HEK293 (cell line): ENCODE results near the gene DEDD2.

Experiments
- AEBP2 ChIP-seq: fragments of 450-650 bp; formaldehyde crosslinking; IDR thresholded peaks from 2 replicates; pipeline ENCODE4 v1.5.1; 2016; ENCODE audit warnings: missing biosample characterization, missing genetic modification characterization, borderline replicate concordance
- GLIS1 ChIP-seq: fragments of 450-650 bp; formaldehyde crosslinking; IDR thresholded peaks from 2 replicates; pipeline ENCODE4 v1.5.1; 2016; ENCODE audit warnings: missing biosample characterization, missing genetic modification characterization
- KLF9 ChIP-seq: fragments of 450-650 bp; formaldehyde crosslinking; IDR thresholded peaks from 2 replicates; pipeline ENCODE4 v1.5.1; 2016; ENCODE audit warnings: missing biosample characterization, missing genetic modification characterization, low read depth
- SCRT2 ChIP-seq: fragments of 450-650 bp; formaldehyde crosslinking; IDR thresholded peaks from 2 replicates; pipeline ENCODE4 v1.5.1; 2016; ENCODE audit warnings: missing biosample characterization, missing genetic modification characterization
- SP3 ChIP-seq: fragments of 450-650 bp; formaldehyde crosslinking; IDR thresholded peaks from 2 replicates; pipeline ENCODE4 v1.5.1; 2016; ENCODE audit warnings: missing biosample characterization, missing genetic modification characterization
- TRIM28 ChIP-seq: IDR thresholded peaks from 2 replicates; pipeline ENCODE4 v1.6.1; 2011; ENCODE audit warnings: low read length, control low read depth, borderline replicate concordance
- ZEB2 ChIP-seq: fragments of 450-650 bp; formaldehyde crosslinking; IDR thresholded peaks from 2 replicates; pipeline ENCODE4 v1.5.1; 2016; ENCODE audit warnings: missing biosample characterization, missing genetic modification characterization
- ZNF140 ChIP-seq: fragments of 450-650 bp; formaldehyde crosslinking; IDR thresholded peaks from 2 replicates; pipeline ENCODE4 v1.5.1; 2016; ENCODE audit warnings: missing biosample characterization, missing genetic modification characterization
- ZNF211 ChIP-seq: fragments of 450-650 bp; formaldehyde crosslinking; IDR thresholded peaks from 2 replicates; pipeline ENCODE4 v1.5.1; 2016; ENCODE audit warnings: low read depth, missing biosample characterization, missing genetic modification characterization
- ZNF223 ChIP-seq: fragments of 450-650 bp; formaldehyde crosslinking; IDR thresholded peaks from 2 replicates; pipeline ENCODE4 v1.5.1; 2016; ENCODE audit warnings: missing biosample characterization, missing genetic modification characterization
- ZNF280D ChIP-seq: fragments of 450-650 bp; formaldehyde crosslinking; IDR thresholded peaks from 2 replicates; pipeline ENCODE4 v1.5.1; 2016; ENCODE audit warnings: missing biosample characterization, missing genetic modification characterization
- ZNF398 ChIP-seq: fragments of 450-650 bp; formaldehyde crosslinking; IDR thresholded peaks from 2 replicates; pipeline ENCODE4 v1.5.1; 2017; ENCODE audit warnings: missing biosample characterization, missing genetic modification characterization
- ZNF549 ChIP-seq: fragments of 450-650 bp; IDR thresholded peaks from 2 replicates; pipeline ENCODE4 v1.5.1; 2018; ENCODE audit warnings: missing biosample characterization, missing genetic modification characterization, mild to moderate bottlenecking, inconsistent platforms, moderate library complexity
- ZNF580 ChIP-seq: fragments of 450-650 bp; formaldehyde crosslinking; IDR thresholded peaks from 2 replicates; pipeline ENCODE4 v1.5.1; 2016; ENCODE audit warnings: missing biosample characterization, missing genetic modification characterization
- ZNF660 ChIP-seq: fragments of 450-650 bp; IDR thresholded peaks from 2 replicates; pipeline ENCODE4 v1.5.1; 2018; ENCODE audit warnings: missing biosample characterization, mild to moderate bottlenecking, missing genetic modification characterization
- ZNF701 ChIP-seq: fragments of 450-650 bp; formaldehyde crosslinking; IDR thresholded peaks from 2 replicates; pipeline ENCODE4 v1.5.1; 2016; ENCODE audit warnings: missing biosample characterization, missing genetic modification characterization
- ZSCAN30 ChIP-seq: fragments of 450-650 bp; IDR thresholded peaks from 2 replicates; pipeline ENCODE4 v1.5.1; 2018; ENCODE audit warnings: missing biosample characterization, mild to moderate bottlenecking, missing genetic modification characterization, moderate library complexity
- ZSCAN4 ChIP-seq: fragments of 450-650 bp; formaldehyde crosslinking; IDR thresholded peaks from 2 replicates; pipeline ENCODE4 v1.5.1; 2017; ENCODE audit warnings: missing biosample characterization, missing genetic modification characterization
- TF ChIP-seq, protein P1 (sequence below): fragments of 450-650 bp; formaldehyde crosslinking; IDR thresholded peaks from 2 replicates; pipeline ENCODE4 v1.5.1; 2016; ENCODE audit warnings: missing biosample characterization, missing genetic modification characterization
- TF ChIP-seq, protein P2 (sequence below): fragments of 450-650 bp; formaldehyde crosslinking; IDR thresholded peaks from 2 replicates; pipeline ENCODE4 v1.5.1; 2016; ENCODE audit warnings: missing biosample characterization, missing genetic modification characterization, low read depth
- TF ChIP-seq, protein P3 (sequence below): fragments of 450-650 bp; formaldehyde crosslinking; IDR thresholded peaks from 2 replicates; pipeline ENCODE4 v1.5.1; 2016; ENCODE audit warnings: missing biosample characterization, missing genetic modification characterization

DEDD2 gene

DNA sequence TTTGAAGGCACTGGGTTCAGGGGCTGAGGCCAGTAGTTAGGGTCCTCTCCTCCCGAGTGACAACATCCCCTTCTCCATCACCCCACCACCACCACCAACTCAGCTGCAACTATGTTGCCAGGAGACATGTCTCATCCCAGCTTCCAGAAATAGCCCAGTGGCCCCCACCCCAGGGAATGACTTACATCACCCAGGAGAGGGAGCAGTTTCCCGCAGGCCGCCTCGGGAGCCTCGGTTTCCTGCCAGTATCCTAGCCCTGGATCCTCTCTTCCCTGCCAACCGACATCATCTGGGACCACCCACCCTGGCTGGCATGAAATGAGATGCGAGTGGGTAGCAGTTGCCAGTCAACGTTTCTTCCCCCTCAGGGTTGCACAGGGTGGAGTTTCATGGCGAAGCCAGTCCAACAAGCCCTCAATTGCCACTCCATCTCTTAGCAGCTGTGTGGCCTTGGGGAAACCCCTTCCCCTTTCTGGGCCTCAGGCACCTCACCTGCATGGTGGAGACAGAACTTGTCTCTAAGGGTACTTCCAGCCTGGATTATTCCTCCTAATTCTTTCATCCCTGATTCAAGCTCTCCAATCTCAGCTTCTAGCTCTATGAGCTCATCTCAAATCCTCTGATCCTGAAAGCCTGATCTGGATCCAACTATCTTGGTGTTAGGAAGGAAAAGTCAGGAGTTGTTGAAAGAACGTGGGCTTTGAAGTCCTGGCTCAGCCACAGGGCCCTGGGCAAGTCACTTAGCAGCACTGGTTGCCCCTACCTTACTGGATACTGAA, 28.9 kb upstream of the DEDD2 start (continued):
- TF ChIP-seq ZNF280D (tag by site-specific recombination) (no peak), SP3 (no peak), ZNF580 (tag by site-specific recombination) (0 out of 2 replicates have a peak, but pooled peaks have one; percentile 35), ZNF660 (tag by site-specific recombination) (peak; percentile 49), ZSCAN30 (tag by site-specific recombination) (0 out of 2 replicates have a peak, but pooled peaks have one; percentile 51), ZNF701 (tag by site-specific recombination) (no peak), ZNF140 (tag by site-specific recombination) (no peak), ZSCAN4 (tag by site-specific recombination) (no peak), ZNF211 (tag by site-specific recombination) (no peak), ZNF398 (tag by site-specific recombination) (0 out of 2 replicates have a peak, but pooled peaks have one; percentile 19), TRIM28 (0 out of 2 replicates have a peak, but pooled peaks have one; percentile 48), ZNF223 (no peak), GLIS1 (tag by site-specific recombination) (peak; percentile 68; the same call in 1 of the 2 replicates), SCRT2 (tag by site-specific recombination) (0 out of 2 replicates have a peak, but pooled peaks have one; percentile 4), KLF9 (tag by site-specific recombination) (peak; percentile 36; the same call in 1 of the 2 replicates), ZNF549 (no peak), ZEB2 (peak; percentile 62), AEBP2 (no peak)
- TF ChIP-seq, protein P1, sequence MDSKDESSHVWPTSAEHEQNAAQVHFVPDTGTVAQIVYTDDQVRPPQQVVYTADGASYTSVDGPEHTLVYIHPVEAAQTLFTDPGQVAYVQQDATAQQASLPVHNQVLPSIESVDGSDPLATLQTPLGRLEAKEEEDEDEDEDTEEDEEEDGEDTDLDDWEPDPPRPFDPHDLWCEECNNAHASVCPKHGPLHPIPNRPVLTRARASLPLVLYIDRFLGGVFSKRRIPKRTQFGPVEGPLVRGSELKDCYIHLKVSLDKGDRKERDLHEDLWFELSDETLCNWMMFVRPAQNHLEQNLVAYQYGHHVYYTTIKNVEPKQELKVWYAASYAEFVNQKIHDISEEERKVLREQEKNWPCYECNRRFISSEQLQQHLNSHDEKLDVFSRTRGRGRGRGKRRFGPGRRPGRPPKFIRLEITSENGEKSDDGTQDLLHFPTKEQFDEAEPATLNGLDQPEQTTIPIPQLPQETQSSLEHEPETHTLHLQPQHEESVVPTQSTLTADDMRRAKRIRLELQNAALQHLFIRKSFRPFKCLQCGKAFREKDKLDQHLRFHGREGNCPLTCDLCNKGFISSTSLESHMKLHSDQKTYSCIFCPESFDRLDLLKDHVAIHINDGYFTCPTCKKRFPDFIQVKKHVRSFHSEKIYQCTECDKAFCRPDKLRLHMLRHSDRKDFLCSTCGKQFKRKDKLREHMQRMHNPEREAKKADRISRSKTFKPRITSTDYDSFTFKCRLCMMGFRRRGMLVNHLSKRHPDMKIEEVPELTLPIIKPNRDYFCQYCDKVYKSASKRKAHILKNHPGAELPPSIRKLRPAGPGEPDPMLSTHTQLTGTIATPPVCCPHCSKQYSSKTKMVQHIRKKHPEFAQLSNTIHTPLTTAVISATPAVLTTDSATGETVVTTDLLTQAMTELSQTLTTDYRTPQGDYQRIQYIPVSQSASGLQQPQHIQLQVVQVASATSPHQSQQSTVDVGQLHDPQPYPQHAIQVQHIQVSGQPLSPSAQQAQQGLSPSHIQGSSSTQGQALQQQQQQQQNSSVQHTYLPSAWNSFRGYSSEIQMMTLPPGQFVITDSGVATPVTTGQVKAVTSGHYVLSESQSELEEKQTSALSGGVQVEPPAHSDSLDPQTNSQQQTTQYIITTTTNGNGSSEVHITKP (tag by site-specific recombination): peak; percentile 27; the same call in 1 of the 2 replicates
- TF ChIP-seq, protein P2, sequence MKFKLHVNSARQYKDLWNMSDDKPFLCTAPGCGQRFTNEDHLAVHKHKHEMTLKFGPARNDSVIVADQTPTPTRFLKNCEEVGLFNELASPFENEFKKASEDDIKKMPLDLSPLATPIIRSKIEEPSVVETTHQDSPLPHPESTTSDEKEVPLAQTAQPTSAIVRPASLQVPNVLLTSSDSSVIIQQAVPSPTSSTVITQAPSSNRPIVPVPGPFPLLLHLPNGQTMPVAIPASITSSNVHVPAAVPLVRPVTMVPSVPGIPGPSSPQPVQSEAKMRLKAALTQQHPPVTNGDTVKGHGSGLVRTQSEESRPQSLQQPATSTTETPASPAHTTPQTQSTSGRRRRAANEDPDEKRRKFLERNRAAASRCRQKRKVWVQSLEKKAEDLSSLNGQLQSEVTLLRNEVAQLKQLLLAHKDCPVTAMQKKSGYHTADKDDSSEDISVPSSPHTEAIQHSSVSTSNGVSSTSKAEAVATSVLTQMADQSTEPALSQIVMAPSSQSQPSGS: 0 out of 2 replicates have a peak, but pooled peaks have one; percentile 21
- TF ChIP-seq, protein P3, sequence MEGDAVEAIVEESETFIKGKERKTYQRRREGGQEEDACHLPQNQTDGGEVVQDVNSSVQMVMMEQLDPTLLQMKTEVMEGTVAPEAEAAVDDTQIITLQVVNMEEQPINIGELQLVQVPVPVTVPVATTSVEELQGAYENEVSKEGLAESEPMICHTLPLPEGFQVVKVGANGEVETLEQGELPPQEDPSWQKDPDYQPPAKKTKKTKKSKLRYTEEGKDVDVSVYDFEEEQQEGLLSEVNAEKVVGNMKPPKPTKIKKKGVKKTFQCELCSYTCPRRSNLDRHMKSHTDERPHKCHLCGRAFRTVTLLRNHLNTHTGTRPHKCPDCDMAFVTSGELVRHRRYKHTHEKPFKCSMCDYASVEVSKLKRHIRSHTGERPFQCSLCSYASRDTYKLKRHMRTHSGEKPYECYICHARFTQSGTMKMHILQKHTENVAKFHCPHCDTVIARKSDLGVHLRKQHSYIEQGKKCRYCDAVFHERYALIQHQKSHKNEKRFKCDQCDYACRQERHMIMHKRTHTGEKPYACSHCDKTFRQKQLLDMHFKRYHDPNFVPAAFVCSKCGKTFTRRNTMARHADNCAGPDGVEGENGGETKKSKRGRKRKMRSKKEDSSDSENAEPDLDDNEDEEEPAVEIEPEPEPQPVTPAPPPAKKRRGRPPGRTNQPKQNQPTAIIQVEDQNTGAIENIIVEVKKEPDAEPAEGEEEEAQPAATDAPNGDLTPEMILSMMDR: peak; percentile 81
